Panc1 (cell line): ENCODE measurements around the gene C14orf93. TPM values are rescaled to one million over a fixed set of nuclear protein-coding genes. Genes with fewer than 3 reads are reported as not detected.

Experiments used
- ATAC-seq: fragments of 200-7000 bp; cut with Tn5 transposase; 2 replicates; pipeline ENCODE4 v1.9.1; 2020; ENCODE audit warnings: mild to moderate bottlenecking, moderate library complexity
- BruUV-seq: library from RNA; stranded (reverse); fragments of 400-500 nt; replicated peaks from 2 replicates; lab custom pipeline; 2021; lab: Mats Ljungman, UMichigan
- CTCF ChIA-PET: fragments of 300-600 bp; sonication (Branson Sonifier 250); formaldehyde crosslinking; loops from one replicate; lab custom pipeline; 2022; ENCODE audit warnings: antibody characterized with exemption; lab: Charles Lee
- POLR2A ChIA-PET: fragments of 300-600 bp; sonication (Branson Sonifier 250); formaldehyde crosslinking; loops from one replicate; lab custom pipeline; 2022; ENCODE audit warnings: antibody characterized with exemption; lab: Charles Lee
- DNase-seq: peaks from one replicate; pipeline ENCODE4 v3.0.0-alpha.2; 2010; ENCODE audit warnings: low read depth, low spot score
- H3K27ac ChIP-seq: 2 replicates; pipeline ENCODE4 v1.5.1; 2011; ENCODE audit warnings: mild to moderate bottlenecking, low read length, inconsistent platforms
- H3K27me3 ChIP-seq: fragments of 200-500 bp; sonication (Bioruptor generic); 2 replicates; pipeline ENCODE4 v1.6.0; 2014; ENCODE audit warnings: low read length, inconsistent platforms; ENCODE audit not compliant: control insufficient read depth, insufficient read depth
- H3K36me3 ChIP-seq: fragments of 200-500 bp; sonication (Bioruptor generic); 2 replicates; pipeline ENCODE4 v1.5.1; 2014; ENCODE audit warnings: inconsistent platforms, mild to moderate bottlenecking, low read length, moderate library complexity; ENCODE audit not compliant: control insufficient read depth, insufficient read depth
- H3K4me1 ChIP-seq: 2 replicates; pipeline ENCODE4 v1.5.1; 2011; ENCODE audit warnings: inconsistent platforms, mild to moderate bottlenecking, low read length, moderate library complexity; ENCODE audit not compliant: control insufficient read depth, insufficient read depth
- H3K4me3 ChIP-seq, 2 experiments: 2 replicates each; pipeline ENCODE4 v1.5.1; 2011 to 2012; ENCODE audit warnings: low read depth in 2 of 2, low read length in 2 of 2, mild to moderate bottlenecking in 2 of 2, inconsistent platforms in 1 of 2, moderate library complexity in 1 of 2
- H3K9me3 ChIP-seq: fragments of 200-500 bp; sonication (Bioruptor generic); 2 replicates; pipeline ENCODE4 v1.5.1; 2014; ENCODE audit warnings: low read depth, mild to moderate bottlenecking, inconsistent platforms, low read length, moderate library complexity; ENCODE audit not compliant: control insufficient read depth, insufficient read depth
- POLR2AphosphoS5 ChIP-seq: IDR thresholded peaks from 2 replicates; pipeline ENCODE4 v1.6.1; 2012; ENCODE audit warnings: mild to moderate bottlenecking, low read depth, low read length, moderate library complexity
- SIN3A ChIP-seq: IDR thresholded peaks from 2 replicates; pipeline ENCODE4 v1.6.1; 2012; ENCODE audit warnings: low read depth, mild to moderate bottlenecking, low read length, moderate library complexity, borderline replicate concordance; ENCODE audit not compliant: insufficient read depth
- TCF7L2 ChIP-seq: IDR thresholded peaks from 2 replicates; pipeline ENCODE4 v1.6.1; 2011; ENCODE audit warnings: mild to moderate bottlenecking, low read depth, low read length, inconsistent platforms
- in situ Hi-C: cut with HindIII; loops from 2 replicates; pipeline ENCODE4 v1.10.0; 2016; ENCODE audit warnings: low sequenced_read_pairs, low pct_unique_long_range_greater_than_20kb
- intact Hi-C: fragments of 100-400 bp; cut with micrococcal nuclease; formaldehyde crosslinking; loops from one replicate; pipeline ENCODE4 v1.10.0; 2022; ENCODE audit not compliant: unreplicated experiment
- total RNA-seq: library from RNA; stranded (reverse); gene quantifications from one replicate; pipeline ENCODE4 v1.2.1, GENCODE V29; 2021; ENCODE audit not compliant: unreplicated experiment
- TF ChIP-seq, protein P1 (sequence below): fragments of 450-650 bp; IDR thresholded peaks from 2 replicates; pipeline ENCODE4 v1.5.1; 2017; ENCODE audit warnings: mild to moderate bottlenecking
- TF ChIP-seq, protein P2 (sequence below), 2 experiments: IDR thresholded peaks; 2 replicates each; pipeline ENCODE4 v1.6.1; 2011 to 2012; ENCODE audit warnings: low read depth in 2 of 2, control low read depth in 1 of 2, low read length in 1 of 2, mild to moderate bottlenecking in 1 of 2, moderate library complexity in 1 of 2; ENCODE audit not compliant: insufficient read depth in 1 of 2

Gene C14orf93
- total RNA-seq, 1 experiment from 2014 or later = 5.6 TPM

DNA sequence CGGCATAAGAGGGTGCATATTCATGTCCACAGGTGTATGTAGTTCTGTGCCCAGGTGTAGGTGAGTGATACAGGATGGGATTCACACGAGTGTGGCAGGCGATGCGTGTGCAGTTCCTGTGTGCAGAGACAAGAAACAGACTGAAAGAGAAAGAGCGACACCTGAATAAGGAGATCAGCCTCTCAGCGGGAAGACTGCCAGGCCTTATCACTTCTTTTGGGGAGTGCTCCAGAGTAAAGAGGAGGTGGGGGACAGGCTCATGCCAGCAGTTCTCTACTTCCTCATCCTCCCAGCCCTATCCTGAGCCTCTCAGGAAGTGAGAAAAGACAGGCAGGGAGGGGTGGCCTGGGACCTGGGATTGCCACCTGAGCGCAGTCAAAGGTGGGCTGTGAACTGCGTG, 34.9 kb upstream of the C14orf93 start:
- in situ Hi-C loops (no loop called here), intact Hi-C loops (no loop called here)
- no peak overlapping the region for H3K27ac ChIP-seq
- DNase-seq (no peak), ATAC-seq (no peak)
- no peaks in the 10 kb centered on the region for H3K9me3 ChIP-seq
- TF ChIP-seq, protein P1, sequence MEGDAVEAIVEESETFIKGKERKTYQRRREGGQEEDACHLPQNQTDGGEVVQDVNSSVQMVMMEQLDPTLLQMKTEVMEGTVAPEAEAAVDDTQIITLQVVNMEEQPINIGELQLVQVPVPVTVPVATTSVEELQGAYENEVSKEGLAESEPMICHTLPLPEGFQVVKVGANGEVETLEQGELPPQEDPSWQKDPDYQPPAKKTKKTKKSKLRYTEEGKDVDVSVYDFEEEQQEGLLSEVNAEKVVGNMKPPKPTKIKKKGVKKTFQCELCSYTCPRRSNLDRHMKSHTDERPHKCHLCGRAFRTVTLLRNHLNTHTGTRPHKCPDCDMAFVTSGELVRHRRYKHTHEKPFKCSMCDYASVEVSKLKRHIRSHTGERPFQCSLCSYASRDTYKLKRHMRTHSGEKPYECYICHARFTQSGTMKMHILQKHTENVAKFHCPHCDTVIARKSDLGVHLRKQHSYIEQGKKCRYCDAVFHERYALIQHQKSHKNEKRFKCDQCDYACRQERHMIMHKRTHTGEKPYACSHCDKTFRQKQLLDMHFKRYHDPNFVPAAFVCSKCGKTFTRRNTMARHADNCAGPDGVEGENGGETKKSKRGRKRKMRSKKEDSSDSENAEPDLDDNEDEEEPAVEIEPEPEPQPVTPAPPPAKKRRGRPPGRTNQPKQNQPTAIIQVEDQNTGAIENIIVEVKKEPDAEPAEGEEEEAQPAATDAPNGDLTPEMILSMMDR = no peak
- TF ChIP-seq SIN3A (no peak), TCF7L2 (no peak), POLR2AphosphoS5 (no peak)
- TF ChIP-seq, protein P2, sequence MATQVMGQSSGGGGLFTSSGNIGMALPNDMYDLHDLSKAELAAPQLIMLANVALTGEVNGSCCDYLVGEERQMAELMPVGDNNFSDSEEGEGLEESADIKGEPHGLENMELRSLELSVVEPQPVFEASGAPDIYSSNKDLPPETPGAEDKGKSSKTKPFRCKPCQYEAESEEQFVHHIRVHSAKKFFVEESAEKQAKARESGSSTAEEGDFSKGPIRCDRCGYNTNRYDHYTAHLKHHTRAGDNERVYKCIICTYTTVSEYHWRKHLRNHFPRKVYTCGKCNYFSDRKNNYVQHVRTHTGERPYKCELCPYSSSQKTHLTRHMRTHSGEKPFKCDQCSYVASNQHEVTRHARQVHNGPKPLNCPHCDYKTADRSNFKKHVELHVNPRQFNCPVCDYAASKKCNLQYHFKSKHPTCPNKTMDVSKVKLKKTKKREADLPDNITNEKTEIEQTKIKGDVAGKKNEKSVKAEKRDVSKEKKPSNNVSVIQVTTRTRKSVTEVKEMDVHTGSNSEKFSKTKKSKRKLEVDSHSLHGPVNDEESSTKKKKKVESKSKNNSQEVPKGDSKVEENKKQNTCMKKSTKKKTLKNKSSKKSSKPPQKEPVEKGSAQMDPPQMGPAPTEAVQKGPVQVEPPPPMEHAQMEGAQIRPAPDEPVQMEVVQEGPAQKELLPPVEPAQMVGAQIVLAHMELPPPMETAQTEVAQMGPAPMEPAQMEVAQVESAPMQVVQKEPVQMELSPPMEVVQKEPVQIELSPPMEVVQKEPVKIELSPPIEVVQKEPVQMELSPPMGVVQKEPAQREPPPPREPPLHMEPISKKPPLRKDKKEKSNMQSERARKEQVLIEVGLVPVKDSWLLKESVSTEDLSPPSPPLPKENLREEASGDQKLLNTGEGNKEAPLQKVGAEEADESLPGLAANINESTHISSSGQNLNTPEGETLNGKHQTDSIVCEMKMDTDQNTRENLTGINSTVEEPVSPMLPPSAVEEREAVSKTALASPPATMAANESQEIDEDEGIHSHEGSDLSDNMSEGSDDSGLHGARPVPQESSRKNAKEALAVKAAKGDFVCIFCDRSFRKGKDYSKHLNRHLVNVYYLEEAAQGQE (IDR thresholded peaks at IDR 0.05; ENCODE audit: insufficient read depth in 1 of 2, low read depth in 2 of 2, low read length in 1 of 2) = no peak
- H3K27me3 ChIP-seq = no peaks in the 10 kb centered on the region
- H3K4me3 ChIP-seq = no peak overlapping the region
- H3K4me1 ChIP-seq = no peaks in the 10 kb centered on the region
- H3K36me3 ChIP-seq = no peaks in the 10 kb centered on the region
- BruUV-seq = no TSS peak
- ChIA-PET CTCF (no interaction called here), POLR2A (no interaction called here)

DNA sequence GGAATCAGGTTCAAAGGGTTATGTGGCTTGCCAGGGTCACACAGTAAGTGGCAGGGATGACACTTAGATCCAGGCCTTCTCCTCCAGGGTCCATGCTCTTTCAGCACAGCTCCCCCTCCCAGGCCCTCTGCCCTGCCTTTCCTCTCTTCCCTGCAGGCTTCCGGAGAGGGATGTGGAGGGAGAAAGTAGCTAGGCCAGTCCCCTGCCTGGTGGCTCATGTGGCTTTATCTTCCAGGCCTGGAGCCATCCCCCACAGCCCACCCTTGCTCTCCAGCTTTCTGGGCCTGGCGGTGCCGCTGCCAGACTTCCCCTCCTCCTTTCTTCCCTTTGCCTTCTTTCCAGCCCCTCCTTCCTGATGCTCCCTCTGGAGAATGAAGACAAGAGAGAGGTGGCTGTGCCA, 33.8 kb upstream of the C14orf93 start:
- CTCF ChIA-PET = no interaction called here
- TF ChIP-seq, protein P2 (IDR thresholded peaks at IDR 0.05; ENCODE audit: insufficient read depth in 1 of 2, low read depth in 2 of 2, low read length in 1 of 2) = no peak
- TF ChIP-seq POLR2AphosphoS5 = no peak
- TF ChIP-seq SIN3A = no peak
- TF ChIP-seq, protein P1 = no peak
- no peak for TF ChIP-seq TCF7L2
- no peak overlapping the region for H3K27ac ChIP-seq
- intact Hi-C loops (no loop called here), in situ Hi-C loops (no loop called here)
- BruUV-seq = no TSS peak
- no peak for ATAC-seq
- H3K4me1 ChIP-seq = no peaks in the 10 kb centered on the region
- POLR2A ChIA-PET = no interaction called here
- H3K36me3 ChIP-seq = no peaks in the 10 kb centered on the region
- H3K9me3 ChIP-seq = no peaks in the 10 kb centered on the region
- no peak overlapping the region for H3K4me3 ChIP-seq
- DNase-seq = no peak
- no peaks in the 10 kb centered on the region for H3K27me3 ChIP-seq
